Panc1 (cell line): ENCODE measurements around the gene ZBTB43. TPM values are rescaled to one million over a fixed set of nuclear protein-coding genes. Genes with fewer than 3 reads are reported as not detected.

Experiments used
- ATAC-seq: fragments of 200-7000 bp; cut with Tn5 transposase; 2 replicates; pipeline ENCODE4 v1.9.1; 2020; ENCODE audit warnings: mild to moderate bottlenecking, moderate library complexity
- BruUV-seq: library from RNA; stranded (reverse); fragments of 400-500 nt; replicated peaks from 2 replicates; lab custom pipeline; 2021; lab: Mats Ljungman, UMichigan
- CTCF ChIA-PET: fragments of 300-600 bp; sonication (Branson Sonifier 250); formaldehyde crosslinking; loops from one replicate; lab custom pipeline; 2022; ENCODE audit warnings: antibody characterized with exemption; lab: Charles Lee
- POLR2A ChIA-PET: fragments of 300-600 bp; sonication (Branson Sonifier 250); formaldehyde crosslinking; loops from one replicate; lab custom pipeline; 2022; ENCODE audit warnings: antibody characterized with exemption; lab: Charles Lee
- DNase-seq: peaks from one replicate; pipeline ENCODE4 v3.0.0-alpha.2; 2010; ENCODE audit warnings: low read depth, low spot score
- H3K27ac ChIP-seq: 2 replicates; pipeline ENCODE4 v1.5.1; 2011; ENCODE audit warnings: mild to moderate bottlenecking, low read length, inconsistent platforms
- H3K27me3 ChIP-seq: fragments of 200-500 bp; sonication (Bioruptor generic); 2 replicates; pipeline ENCODE4 v1.6.0; 2014; ENCODE audit warnings: low read length, inconsistent platforms; ENCODE audit not compliant: control insufficient read depth, insufficient read depth
- H3K36me3 ChIP-seq: fragments of 200-500 bp; sonication (Bioruptor generic); 2 replicates; pipeline ENCODE4 v1.5.1; 2014; ENCODE audit warnings: inconsistent platforms, mild to moderate bottlenecking, low read length, moderate library complexity; ENCODE audit not compliant: control insufficient read depth, insufficient read depth
- H3K4me1 ChIP-seq: 2 replicates; pipeline ENCODE4 v1.5.1; 2011; ENCODE audit warnings: inconsistent platforms, mild to moderate bottlenecking, low read length, moderate library complexity; ENCODE audit not compliant: control insufficient read depth, insufficient read depth
- H3K4me3 ChIP-seq, 2 experiments: 2 replicates each; pipeline ENCODE4 v1.5.1; 2011 to 2012; ENCODE audit warnings: low read depth in 2 of 2, low read length in 2 of 2, mild to moderate bottlenecking in 2 of 2, inconsistent platforms in 1 of 2, moderate library complexity in 1 of 2
- H3K9me3 ChIP-seq: fragments of 200-500 bp; sonication (Bioruptor generic); 2 replicates; pipeline ENCODE4 v1.5.1; 2014; ENCODE audit warnings: low read depth, mild to moderate bottlenecking, inconsistent platforms, low read length, moderate library complexity; ENCODE audit not compliant: control insufficient read depth, insufficient read depth
- POLR2AphosphoS5 ChIP-seq: IDR thresholded peaks from 2 replicates; pipeline ENCODE4 v1.6.1; 2012; ENCODE audit warnings: mild to moderate bottlenecking, low read depth, low read length, moderate library complexity
- REST ChIP-seq, 2 experiments: IDR thresholded peaks; 2 replicates each; pipeline ENCODE4 v1.6.1; 2011 to 2012; ENCODE audit warnings: low read depth in 2 of 2, control low read depth in 1 of 2, low read length in 1 of 2, mild to moderate bottlenecking in 1 of 2, moderate library complexity in 1 of 2; ENCODE audit not compliant: insufficient read depth in 1 of 2
- SIN3A ChIP-seq: IDR thresholded peaks from 2 replicates; pipeline ENCODE4 v1.6.1; 2012; ENCODE audit warnings: low read depth, mild to moderate bottlenecking, low read length, moderate library complexity, borderline replicate concordance; ENCODE audit not compliant: insufficient read depth
- TCF7L2 ChIP-seq: IDR thresholded peaks from 2 replicates; pipeline ENCODE4 v1.6.1; 2011; ENCODE audit warnings: mild to moderate bottlenecking, low read depth, low read length, inconsistent platforms
- in situ Hi-C: cut with HindIII; loops from 2 replicates; pipeline ENCODE4 v1.10.0; 2016; ENCODE audit warnings: low sequenced_read_pairs, low pct_unique_long_range_greater_than_20kb
- intact Hi-C: fragments of 100-400 bp; cut with micrococcal nuclease; formaldehyde crosslinking; loops from one replicate; pipeline ENCODE4 v1.10.0; 2022; ENCODE audit not compliant: unreplicated experiment
- total RNA-seq: library from RNA; stranded (reverse); gene quantifications from one replicate; pipeline ENCODE4 v1.2.1, GENCODE V29; 2021; ENCODE audit not compliant: unreplicated experiment
- TF ChIP-seq, protein P1 (sequence below): fragments of 450-650 bp; IDR thresholded peaks from 2 replicates; pipeline ENCODE4 v1.5.1; 2017; ENCODE audit warnings: mild to moderate bottlenecking

The ZBTB43 gene
- total RNA-seq, 1 experiment from 2014 or later: 9.7 TPM

DNA sequence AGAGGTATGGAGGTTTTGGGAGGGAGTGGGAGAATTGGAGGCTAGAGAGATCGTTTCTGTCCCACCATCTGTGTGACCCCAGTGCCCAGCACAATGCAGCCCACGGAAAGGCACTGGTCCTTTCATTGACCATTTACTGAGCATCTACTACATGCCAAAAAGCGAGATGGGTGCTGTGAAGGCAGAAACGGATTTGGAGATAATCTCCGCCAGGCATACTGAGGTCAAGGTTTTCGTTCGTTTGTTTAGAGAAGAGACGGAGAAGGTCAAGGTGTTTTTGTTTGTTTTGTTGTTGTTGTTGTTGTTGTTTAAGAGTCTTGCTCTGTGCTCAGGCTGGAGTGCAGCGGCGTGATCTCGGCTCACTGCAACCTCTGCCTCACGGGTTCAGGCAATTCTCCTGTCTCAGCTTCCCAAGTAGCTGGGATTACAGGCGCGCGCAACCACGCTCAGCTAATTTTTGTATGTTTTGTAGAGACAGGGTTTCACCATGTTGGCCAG is 593 bp upstream of the ZBTB43 start:
- H3K36me3 ChIP-seq: peaks cover 4% of the 10 kb centered on the region
- in situ Hi-C loops (no loop called here), intact Hi-C loops (no loop called here)
- no peaks in the 10 kb centered on the region for H3K9me3 ChIP-seq
- H3K4me3 ChIP-seq: peak overlapping the region; percentile 80 to 81
- TF ChIP-seq SIN3A (no peak), TCF7L2 (no peak)
- TF ChIP-seq, protein P1, sequence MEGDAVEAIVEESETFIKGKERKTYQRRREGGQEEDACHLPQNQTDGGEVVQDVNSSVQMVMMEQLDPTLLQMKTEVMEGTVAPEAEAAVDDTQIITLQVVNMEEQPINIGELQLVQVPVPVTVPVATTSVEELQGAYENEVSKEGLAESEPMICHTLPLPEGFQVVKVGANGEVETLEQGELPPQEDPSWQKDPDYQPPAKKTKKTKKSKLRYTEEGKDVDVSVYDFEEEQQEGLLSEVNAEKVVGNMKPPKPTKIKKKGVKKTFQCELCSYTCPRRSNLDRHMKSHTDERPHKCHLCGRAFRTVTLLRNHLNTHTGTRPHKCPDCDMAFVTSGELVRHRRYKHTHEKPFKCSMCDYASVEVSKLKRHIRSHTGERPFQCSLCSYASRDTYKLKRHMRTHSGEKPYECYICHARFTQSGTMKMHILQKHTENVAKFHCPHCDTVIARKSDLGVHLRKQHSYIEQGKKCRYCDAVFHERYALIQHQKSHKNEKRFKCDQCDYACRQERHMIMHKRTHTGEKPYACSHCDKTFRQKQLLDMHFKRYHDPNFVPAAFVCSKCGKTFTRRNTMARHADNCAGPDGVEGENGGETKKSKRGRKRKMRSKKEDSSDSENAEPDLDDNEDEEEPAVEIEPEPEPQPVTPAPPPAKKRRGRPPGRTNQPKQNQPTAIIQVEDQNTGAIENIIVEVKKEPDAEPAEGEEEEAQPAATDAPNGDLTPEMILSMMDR: no peak
- peak; percentile 9; the same call in 1 of the 2 replicates for ATAC-seq
- no TSS peak for BruUV-seq
- peak overlapping the region; percentile 52 for H3K27ac ChIP-seq
- no peaks in the 10 kb centered on the region for H3K27me3 ChIP-seq
- DNase-seq: no peak
- peaks cover 8% of the 10 kb centered on the region for H3K4me1 ChIP-seq
- CTCF ChIA-PET: no interaction called here
- POLR2A ChIA-PET: no interaction called here

DNA sequence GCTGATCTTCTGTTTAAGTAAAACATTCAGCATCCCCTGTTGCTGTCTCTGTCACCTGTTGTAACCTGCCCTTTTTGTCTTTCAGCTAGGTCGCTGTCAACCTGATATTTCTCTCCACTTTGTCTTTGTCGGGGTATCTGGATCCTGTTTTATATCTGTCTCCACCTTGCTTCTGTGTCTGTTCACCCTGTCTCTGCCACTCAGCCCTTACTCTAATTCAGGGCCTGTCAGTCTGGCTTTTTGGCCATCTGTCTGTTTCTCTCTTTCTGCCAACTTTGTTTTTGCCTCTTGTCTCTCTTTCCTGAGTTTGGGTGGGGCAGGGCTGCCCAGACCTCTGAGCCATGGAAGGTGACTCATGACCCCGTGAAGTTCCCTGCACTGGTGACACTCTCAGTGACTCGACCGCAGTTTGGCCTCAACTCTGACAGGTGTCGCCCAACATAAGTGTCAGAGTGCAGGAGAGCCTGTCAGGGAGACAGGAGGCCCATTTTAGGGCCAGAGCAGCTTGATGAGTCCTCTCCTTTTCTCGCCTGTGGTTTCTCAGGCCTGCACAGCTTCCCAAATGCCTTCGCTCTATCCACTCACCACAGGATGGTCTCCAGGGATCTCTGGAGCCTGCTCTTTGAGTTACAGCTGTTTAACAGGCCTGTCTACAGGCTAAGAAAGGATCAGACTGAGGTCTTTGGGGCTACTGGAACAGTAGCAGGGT is 868 bp downstream of the ZBTB43 start:
- Histone ChIP-seq H3K27me3 (no peaks in the 10 kb centered on the region), H3K9me3 (no peaks in the 10 kb centered on the region), H3K4me3 (peak overlapping the region; percentile 80 to 81), H3K27ac (peak overlapping the region; percentile 52), H3K4me1 (peaks cover 8% of the 10 kb centered on the region), H3K36me3 (peaks cover 4% of the 10 kb centered on the region)
- intact Hi-C loops: no loop called here
- in situ Hi-C loops: no loop called here
- BruUV-seq: no TSS peak
- DNase-seq: no peak
- ChIA-PET CTCF (no interaction called here), POLR2A (interaction anchor here (0.6 kb wide), 1 partner anchor 16 kb away, joined by 11 read pairs; no protein-coding TSS in a partner anchor)
- TF ChIP-seq SIN3A (no peak), POLR2AphosphoS5 (no peak), REST (IDR thresholded peaks at IDR 0.05; ENCODE audit: insufficient read depth in 1 of 2, low read depth in 2 of 2, low read length in 1 of 2) (no peak), TCF7L2 (no peak)
- TF ChIP-seq, protein P1: no peak
- ATAC-seq: peak; percentile 67; the same call in 1 of the 2 replicates
